Colon (tissue), 2 donors: Measurements from ENCODE around the gene INAVA.

Source experiments
- FAIRE-seq: peaks from 2 replicates; lab custom pipeline; 2012; peaks lifted over from hg19 to GRCh38; lab: Jason Lieb, UNC
- donor health status: control.
- donor health status: control.

Gene INAVA, protein sequence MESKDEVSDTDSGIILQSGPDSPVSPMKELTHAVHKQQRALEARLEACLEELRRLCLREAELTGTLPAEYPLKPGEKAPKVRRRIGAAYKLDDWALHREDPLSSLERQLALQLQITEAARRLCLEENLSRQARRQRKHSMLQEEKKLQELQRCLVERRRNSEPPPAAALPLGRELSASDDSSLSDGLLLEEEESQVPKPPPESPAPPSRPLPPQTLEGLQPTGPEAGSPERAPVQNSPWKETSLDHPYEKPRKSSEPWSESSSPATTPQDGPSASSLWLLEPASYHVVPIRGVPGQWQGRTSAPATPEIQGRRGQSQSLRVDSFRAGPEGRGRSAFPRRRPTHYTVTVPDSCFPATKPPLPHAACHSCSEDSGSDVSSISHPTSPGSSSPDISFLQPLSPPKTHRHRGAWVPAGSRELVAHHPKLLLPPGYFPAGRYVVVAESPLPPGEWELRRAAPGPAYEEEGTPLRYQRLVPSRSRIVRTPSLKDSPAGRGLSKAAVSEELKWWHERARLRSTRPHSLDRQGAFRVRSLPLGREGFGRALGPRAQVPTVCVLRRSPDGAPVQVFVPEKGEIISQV

DNA sequence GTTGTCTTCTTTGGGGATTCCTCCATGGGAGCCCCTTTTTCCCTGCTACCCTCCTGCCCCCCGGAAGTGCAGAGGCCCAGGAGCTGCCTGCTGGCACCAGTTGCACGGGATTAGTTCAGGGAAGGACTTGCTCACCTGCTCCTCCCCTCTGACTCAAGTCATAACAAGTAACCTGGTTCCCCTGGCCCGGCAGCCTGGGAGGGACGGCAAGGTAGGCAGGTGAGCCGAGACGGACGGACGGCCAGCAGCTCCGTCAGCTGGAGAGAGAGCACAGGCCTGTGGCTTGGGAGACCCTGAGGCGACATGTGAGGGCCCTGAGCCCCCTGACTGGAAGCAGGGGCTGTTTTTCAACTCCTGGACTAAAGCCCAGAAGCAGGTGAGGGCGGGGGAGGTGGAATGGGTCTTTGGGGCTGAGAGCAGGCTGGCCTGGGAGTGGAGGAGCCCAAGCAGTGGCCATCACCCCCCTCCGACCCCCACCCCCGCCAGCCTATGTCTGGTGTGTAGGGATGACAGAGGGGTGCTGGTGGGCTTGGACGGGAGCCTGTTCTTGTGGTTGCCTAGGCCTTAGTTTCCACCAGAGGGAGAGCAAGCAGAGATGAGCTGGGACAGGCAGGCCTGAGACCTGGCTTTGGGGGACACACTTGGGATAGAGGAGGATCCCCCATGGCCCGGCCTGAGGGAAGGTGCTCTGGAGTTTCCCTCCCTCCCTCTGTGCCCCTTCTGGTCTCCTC, at the start of gene INAVA:
Gene INAVA (plus strand): TSS at position 189 of the 731 bp plus-strand sequence. CDS start 3,501 bp downstream, outside the sequence.
- FAIRE-seq, result no peak

DNA sequence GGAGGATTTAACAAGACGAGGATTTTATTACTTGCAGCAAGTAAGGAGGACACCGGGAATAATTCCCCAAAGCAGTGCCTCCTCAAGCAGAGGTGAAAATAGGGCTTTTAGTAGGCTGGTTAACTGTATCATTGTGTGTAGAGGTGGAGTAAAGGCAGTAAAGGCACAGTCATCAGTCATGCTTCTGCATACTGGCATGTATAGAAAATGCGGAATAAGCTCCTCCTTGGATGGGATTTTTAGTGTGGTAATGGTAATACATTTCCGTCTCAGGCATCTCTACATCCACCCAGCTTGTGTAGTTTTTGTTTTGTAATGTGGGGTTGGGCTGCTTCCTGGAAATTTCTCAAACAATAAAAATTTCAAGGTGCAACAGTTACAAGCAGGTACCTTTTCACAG, 49.3 kb upstream of the INAVA start:
- FAIRE-seq, result no peak

DNA sequence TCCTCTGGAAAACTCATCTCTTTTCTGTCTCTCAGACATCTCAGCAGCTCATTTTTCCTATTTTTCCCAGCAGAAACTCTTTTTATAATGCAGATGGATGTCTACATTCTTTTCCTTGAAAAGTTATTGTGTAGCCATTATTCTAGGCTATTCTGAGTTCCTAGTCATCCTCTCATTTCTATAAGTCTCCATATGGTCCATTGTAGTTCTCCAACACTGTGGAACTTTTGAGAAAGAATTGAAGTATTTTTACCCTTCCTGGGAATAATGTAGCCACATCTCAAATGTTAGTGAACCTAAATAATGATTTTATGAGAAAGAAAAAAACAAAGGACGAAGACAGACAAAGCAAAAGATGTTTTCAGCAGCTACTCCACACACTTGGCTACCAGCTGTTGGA, 48.3 kb upstream of the INAVA start:
- no peak for FAIRE-seq

DNA sequence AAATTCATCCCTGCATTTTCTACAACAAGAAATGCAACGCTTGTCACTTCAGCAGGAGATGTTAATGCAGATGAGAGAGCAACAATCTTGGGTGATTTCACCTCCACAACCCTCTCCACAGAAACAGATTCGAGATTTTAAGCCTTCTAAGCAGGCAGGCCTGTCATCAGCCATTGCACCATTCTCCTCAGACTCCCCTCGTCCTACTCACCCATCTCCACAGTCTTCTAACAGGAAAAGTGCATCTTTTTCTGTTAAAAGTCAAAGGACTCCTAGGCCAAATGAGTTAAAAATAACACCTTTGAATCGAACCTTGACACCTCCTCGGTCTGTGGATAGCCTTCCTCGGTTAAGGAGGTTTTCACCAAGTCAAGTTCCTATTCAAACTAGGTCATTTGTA, 45.3 kb upstream of the INAVA start:
- no peak for FAIRE-seq

DNA sequence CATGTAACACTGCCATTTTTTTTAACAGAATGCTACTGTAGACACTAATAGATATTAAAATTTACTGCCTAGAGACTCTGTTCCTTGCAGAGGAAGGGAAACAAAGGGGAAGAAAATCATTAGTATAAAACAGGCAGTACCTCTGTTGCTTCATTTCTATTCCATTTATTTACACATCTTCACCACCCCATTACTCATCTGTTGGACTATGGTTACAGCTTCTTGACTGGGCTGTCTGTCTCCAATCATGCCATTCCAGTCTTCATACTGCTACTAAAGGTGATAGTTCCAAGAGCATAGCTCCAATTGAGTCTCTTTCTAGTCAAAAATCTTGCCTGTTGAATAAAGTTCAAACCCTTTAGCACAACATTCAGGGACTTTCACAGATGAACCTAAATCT, 44.1 kb upstream of the INAVA start:
- FAIRE-seq, result no peak

DNA sequence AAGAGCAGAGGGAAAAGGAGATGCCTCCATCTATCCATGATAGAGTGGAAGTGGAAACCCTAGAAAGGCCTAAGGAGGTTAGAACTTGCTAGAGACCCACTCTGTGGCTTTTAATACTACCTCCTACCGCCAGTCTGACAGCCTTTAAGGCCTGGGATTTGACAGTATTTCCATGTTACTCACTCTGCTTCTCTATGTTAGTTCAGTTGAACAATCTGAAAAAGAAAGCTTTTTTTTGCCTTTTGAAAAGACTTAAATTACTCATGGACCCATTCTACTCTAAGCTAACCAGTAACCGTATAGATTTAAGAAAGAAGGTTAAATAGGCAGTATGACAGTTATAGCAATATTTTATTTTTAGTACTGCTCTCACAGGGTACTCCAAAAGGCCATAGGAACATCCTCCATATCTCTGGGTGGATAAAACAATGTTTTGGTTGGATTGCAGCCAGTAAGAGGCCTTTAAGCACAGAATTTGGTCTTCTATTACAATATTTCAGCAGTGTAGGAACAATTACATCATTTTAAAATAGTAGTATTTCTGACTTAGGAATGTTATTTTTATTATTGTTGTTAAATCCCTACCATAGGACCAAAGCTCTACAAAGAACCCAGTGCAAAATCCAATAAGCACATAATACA, 37.9 kb upstream of the INAVA start:
- FAIRE-seq, result no peak

DNA sequence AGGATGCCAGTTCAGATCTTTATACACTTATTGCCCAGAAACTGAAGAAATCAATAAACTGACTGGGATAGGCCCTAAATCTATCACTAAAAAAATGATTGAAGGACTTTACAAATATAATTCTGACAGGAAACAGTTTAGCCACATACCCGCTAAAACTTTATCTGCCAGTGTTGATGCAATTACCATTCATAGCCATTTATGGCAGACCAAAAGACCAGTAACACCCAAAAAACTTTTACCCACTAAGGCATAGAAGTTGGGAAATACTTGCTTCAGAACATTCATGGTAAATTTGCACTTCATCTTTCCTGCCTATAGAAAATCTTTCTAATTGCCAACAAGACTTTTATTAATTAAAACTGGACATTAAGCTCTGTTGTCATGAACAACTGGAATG, 36.9 kb upstream of the INAVA start:
- FAIRE-seq, result no peak

DNA sequence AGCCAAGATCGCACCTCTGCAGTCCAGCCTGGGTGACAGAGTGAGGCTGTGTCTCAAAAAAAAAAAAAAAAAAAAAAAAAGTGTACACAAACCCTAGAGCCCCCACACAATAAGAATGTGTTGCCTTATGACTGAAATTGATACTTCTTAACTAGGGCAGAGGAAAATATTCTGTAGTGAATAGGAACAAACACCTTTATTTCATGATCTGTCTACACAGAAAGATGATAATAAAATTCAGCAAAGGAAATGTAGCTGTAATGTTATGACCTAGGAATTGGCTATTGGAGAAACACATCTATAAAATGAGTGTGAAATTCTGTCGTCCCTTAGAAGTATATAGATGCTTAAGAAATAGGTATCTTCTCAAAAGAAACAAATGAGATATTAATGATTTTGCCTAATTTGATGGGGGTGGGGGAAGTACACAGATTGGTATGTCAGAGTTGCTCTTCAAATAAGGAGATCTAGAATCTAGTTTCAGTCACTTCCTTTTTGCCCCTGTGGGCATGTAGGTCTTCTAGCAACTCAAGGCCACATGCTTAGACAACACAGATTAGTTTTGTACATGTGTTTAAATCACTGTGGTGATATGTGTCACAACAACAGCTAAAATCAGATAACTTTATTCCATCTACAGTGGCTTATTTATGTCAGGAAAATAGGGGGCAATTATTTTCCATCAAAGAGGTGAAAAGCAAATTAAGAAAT, 32.6 kb upstream of the INAVA start:
- no peak for FAIRE-seq

DNA sequence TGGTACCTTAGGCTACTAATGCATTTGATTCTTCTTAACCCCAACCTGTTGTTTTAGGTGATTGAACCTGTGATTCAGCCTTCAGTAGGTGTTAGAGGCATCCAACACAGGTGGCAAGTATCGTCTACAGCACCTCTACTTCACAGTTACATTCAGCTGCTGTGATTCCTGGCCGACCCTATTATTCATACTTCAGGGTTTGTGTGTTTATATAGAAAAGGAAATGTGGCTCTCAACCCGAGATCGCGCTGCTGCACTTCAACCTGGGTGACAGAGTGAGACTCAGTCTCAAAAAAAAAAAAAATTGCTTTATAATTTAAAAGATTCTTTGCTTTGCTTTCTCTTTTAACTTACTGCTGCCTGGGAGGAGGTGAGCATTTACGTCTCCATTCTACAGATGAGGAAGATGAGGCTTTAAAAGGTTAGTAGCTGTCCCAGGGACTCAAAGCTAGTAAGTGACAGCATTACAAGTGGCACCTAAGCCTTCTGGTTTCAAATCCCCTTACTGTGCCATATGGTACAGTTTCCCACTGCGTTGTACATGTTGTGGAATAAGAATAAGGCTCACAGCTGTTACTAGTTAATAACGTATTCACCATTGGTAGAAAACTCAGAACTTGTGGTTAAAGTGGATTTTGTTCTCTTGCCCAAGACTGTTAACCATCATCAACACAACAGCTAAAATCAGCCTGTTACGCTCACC, 31.8 kb upstream of the INAVA start:
- no peak for FAIRE-seq

DNA sequence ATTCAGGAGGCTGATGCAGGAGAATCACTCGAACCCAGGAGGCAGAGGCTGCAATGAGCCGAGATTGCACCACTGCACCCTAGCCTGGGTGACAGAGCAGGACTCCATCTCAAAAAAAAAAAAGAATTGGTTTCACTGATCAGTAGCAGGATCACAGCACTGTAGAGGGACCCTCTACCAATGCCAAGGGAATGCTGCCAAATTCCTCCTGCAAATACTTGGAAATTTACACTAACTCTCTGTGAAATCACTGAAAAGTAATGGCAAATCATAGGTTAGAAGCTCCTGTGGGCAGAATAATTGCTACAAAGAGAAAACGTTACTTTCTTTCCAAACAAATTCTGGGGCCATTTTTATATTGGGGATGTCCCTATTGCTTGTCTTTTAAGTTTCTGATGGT, 28.6 kb upstream of the INAVA start:
- FAIRE-seq, result no peak

DNA sequence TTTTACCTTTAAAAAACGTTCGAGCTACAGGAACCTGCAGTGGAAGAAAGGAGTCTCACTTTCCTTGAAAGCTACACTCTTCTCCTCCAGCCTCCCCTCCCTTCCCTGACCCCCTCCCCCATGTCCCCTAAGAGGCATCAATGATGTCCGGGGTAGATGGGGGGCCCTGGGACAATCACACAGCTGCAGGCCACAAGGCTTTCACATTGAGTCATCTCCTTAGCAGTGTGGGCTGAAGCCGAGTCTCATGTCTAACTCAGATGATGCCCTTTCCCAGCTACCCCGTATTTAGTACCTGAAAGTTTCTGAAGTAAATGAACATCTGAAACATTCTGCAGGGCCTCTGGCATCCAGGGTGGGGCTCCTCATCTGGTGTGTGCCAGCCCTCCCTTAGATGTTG, 28.2 kb upstream of the INAVA start:
- no peak for FAIRE-seq

DNA sequence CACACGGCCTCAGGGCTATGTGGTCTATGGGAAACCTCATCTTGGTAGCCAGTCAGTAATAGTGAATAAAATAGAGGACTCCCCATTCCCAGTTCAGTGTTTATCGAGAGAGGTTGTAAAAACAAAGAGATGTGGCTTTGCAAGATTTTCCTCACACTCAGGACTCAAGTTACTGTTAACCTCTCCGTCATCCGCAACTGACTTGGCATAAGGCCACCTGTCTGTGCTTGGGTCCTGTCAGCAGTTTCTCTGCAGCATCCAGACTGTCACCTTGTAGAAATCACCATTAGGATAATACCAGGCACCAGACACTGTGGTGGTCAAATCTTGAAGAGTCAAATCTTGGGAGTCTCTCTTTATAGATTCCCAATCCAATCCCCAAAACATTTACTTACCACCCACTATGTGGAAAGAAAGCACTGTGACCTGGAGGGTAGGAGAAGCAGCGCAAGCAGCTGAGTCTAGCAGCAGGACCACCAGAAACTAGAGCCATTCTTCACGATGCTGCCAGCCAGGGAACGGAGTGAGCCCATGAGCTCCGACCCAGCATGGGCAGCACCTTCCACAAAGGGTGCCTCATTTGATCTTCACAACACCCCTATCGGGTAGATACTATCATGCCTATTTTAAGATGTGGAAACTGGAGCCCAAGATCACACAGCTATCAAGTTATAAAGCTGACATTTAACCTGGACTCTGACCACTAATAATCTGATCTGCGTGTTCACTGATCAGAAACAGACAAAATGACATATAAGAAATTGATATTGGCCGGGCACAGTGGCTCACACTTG, 27.5 kb upstream of the INAVA start:
- FAIRE-seq, result no peak

DNA sequence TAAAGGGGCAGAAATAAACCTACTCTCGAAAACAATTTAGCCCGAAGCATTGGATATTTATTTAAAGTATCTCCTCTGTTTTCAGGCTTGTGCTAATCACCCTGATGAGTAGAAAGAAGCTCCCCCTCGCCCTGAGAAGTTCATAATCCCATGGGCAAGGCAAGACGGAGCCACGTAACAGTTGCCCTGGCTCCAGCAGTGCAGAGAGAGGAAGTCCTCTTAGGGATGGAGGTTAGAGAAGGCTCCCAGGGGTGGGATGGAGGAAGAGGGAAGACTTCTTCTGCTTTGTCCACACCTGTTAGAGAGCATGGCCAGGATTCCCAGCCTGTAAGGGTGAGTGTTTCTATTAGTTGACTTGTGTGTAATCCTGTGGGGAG, 25.3 kb upstream of the INAVA start:
- FAIRE-seq, result no peak

DNA sequence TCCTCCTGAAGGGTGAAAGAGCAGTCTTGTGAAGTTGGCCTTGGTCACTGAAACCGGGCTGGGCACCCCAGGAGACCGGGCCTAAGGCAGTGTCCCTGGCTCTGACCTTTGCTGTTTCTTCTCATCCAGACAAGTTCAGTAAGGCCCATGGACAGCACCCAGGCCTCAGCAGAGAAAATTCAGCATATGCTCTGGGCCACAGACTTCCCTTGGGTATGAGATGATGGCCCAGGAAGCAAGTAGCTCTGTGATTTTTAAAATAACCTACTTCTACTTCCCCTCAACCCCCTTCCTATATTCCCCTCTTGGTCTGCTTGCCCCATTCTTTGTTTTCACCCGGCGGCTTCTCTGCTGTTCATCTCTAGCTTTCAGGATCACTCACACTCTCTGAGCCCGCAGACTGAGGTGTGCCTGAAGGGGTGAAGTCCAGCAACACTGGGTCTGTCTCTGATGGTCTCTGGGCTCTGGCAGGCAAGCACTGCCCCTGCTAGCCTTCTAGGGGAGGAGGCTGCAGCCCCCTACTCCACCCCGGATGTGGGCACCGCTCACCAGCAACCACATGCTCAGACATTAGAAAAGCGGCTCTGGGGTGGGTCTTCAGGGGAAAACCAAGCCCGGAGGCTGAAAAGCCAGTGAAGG, 24.8 kb upstream of the INAVA start:
- FAIRE-seq, result no peak

DNA sequence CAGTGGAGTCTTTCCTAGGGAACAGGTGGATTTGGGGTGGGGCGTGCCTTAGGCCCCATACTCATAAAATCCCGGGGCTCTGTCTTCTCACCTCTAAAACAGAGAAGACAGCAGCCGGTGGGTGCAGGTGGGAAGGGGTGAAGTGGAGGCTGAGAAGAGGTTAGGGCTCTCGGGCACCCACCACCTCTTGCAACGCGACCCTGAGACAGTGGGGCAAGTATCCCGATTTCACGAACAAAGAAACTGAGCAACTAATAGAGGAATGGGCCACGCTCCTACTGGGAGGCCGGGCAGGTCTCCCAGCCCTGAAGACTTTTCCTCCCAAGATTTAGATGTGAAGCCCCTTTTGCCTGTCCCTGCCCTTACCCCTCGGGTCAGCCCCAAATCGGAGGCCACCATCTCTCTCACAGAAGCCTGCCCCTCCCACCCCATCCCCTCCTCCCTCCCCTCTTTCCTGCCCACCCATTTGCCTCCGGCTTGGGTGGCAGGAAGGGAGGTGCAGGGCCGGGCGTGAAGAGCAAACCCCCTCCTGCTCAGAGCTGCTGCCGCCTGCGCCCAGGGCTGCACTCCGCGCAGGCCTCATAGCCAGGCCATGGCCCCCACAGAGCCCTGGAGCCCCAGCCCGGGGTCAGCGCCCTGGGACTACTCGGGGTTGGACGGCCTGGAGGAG, 22.1 kb upstream of the INAVA start, which contains the start of gene GPR25:
Gene GPR25 (plus strand): TSS at position 536 of the 670 bp plus-strand sequence. CDS start 57 bp downstream, at position 593.
- no peak for FAIRE-seq

DNA sequence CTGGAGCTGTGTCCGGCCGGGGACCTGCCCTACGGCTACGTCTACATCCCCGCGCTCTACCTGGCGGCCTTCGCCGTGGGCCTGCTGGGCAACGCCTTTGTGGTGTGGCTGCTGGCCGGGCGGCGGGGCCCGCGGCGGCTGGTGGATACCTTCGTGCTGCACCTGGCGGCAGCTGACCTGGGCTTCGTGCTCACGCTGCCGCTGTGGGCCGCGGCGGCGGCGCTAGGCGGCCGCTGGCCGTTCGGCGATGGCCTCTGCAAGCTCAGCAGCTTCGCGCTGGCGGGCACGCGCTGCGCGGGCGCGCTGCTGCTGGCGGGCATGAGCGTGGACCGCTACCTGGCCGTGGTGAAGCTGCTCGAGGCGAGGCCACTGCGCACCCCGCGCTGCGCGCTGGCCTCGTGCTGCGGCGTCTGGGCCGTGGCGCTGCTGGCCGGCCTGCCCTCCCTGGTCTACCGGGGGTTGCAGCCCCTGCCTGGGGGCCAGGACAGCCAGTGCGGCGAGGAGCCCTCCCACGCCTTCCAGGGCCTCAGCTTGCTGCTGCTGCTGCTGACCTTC, 21.5 kb upstream of the INAVA start:
- FAIRE-seq, result no peak

DNA sequence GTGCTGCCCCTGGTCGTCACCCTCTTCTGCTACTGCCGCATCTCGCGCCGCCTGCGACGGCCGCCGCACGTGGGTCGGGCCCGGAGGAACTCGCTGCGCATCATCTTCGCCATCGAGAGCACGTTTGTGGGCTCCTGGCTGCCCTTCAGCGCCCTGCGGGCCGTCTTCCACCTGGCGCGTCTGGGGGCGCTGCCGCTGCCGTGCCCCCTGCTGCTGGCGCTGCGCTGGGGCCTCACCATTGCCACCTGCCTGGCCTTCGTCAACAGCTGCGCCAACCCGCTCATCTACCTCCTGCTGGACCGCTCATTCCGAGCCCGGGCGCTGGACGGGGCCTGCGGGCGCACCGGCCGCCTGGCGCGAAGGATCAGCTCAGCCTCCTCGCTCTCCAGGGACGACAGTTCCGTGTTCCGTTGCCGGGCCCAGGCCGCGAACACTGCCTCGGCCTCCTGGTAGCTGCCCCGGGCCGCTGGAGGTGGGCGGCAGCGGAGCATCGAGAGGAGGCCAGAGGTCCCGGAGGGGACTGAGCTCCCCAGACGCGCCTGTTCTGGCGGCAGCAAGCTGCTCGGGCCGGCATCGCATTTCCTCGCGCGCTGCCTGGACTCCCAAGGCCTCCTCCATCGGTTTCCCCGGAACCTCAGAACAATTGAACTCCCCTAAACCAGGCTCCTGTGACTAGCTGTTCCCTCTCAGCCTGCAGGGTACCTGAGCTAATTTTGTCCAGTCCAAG, 20.9 kb upstream of the INAVA start:
- FAIRE-seq, result no peak

DNA sequence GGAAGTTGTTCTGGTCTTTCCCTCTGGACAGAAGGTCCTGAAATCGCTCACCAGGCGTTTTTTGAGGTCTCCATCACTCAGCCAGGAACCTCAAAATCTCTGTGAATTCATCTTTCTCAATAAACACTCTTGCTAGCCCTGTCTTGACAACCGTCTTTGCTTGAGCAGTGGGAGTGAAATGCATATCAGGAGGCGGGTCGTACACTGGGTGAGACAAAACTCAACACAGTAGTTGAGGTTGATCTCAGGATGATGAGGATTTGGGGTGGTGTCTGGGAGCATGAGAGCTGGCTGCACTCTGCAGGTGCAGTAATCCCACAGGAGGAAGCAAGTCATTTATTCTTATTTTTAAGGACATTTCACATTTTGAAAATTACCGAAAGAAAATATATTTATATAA, 20.0 kb upstream of the INAVA start:
- no peak for FAIRE-seq

DNA sequence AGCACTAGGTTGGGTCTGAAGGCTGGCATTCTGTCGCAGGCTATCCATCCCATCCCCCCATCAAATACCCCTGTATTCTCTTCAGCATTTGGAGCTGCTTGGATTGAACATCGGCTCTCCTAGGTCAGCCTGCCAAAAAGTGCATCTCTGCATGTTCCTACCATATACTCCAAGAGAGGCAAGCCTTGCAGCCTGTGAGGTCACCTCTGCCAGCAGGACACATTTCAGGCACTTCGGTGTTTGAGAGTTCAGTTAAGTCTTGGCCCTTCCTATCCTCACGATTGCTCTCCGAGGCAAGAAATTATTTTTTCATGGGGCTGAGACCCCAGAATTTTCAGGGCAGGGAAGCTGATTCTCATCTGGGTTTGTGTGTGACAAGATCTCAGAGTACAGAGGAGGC, 19.3 kb upstream of the INAVA start:
- no peak for FAIRE-seq
